ENCODE data around the gene PRAMEF26. TPM values are rescaled to one million over a fixed set of nuclear protein-coding genes. Genes with fewer than 3 reads are reported as not detected.
"Not testable (repeated sequence)": the region's sequence is repeated elsewhere in the genome, so short reads cannot be mapped to it uniquely, and the experiment has no call there.

PRAMEF26 gene
- not detected for total RNA-seq

DNA sequence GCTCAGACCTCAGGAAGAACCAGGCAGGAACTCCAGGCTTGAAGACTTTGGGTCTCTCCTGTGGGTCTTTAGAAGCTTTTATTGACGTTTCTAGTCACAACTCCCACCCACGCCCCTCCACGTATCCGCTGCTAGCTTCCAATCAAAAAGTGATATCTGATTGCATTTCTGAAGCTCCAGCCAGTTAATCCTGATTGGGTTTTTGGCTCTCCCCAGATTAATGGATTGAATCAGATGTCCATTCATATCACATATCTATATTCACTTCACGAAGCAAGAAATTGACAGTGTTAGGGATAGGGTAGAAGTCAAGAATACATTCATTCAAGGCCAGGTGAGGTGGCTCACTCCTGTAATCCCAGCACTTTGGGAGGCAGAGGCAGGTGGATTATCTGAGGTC is at the start of gene PRAMEF26:
PRAMEF26 (minus strand) TSS at position 101 of the 400 bp plus-strand sequence. CDS start 2,914 bp downstream, outside the sequence.
- no CpG with 5 or more reads among the region's 5 CpGs for WGBS
- H3K27ac ChIP-seq; H3K4me3 ChIP-seq; DNase-seq (ENCODE audit: low spot score); H3K4me1 ChIP-seq (replicated peaks); H3K9me3 ChIP-seq; H3K36me3 ChIP-seq; H3K27me3 ChIP-seq (replicated peaks; ENCODE audit: insufficient read depth); intact Hi-C loops (cut with DNase I): not testable (repeated sequence)

DNA sequence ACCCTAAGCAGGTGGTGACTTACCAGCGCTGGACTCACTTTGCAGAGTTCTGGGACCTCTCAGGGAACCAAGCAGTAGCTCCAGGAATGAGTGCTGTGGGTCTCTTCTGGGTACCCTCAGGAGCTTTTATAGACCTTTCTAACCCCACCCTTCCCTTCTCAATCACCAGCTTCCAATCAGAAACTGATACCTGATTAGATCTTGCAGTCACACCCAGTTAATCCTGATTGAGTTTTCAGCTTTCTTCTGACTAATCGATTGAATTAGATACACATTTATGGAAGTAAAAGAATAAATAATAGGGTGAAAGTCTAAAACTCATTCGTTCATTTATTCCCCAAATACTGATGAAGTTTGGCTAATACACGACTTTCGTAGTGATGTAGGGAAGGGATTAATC is 45.5 kb upstream of the PRAMEF26 start, which contains the start of gene PRAMEF13:
PRAMEF13 (minus strand) TSS at position 101 of the 400 bp plus-strand sequence. CDS start 1,820 bp downstream, outside the sequence.
- H3K36me3 ChIP-seq; H3K27ac ChIP-seq; DNase-seq (ENCODE audit: low spot score); intact Hi-C loops (cut with DNase I); H3K27me3 ChIP-seq (replicated peaks; ENCODE audit: insufficient read depth); H3K4me3 ChIP-seq; H3K4me1 ChIP-seq (replicated peaks); H3K9me3 ChIP-seq: not testable (repeated sequence)
- no CpG with 5 or more reads among the region's 5 CpGs for WGBS

DNA sequence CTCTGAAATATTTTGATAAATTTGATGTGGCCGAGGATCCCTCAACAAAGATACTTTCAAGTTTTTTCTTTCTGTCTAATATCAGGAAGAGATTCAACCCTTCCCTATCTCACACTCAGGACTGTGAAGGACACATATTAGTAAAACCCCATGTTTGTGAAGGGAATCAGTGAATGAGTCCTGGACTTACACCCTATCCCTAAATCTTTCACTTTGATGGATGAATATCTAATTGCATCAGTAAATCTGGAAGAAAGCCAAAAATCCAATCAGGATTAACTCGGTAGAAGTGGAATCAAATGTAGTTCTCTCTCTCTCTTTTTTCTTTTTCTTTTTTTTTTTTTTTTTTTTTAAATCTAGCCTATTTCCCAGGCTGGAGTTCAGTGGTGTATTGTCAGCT is 15.7 kb upstream of the PRAMEF26 start, which contains the start of gene PRAMEF9:
PRAMEF9 (plus strand) TSS at position 301 of the 400 bp plus-strand sequence. CDS start 3,433 bp downstream, outside the sequence.
- H3K4me1 ChIP-seq (replicated peaks); H3K4me3 ChIP-seq; intact Hi-C loops (cut with DNase I); H3K27ac ChIP-seq; H3K27me3 ChIP-seq (replicated peaks; ENCODE audit: insufficient read depth); H3K36me3 ChIP-seq; DNase-seq (ENCODE audit: low spot score); H3K9me3 ChIP-seq: not testable (repeated sequence)
- WGBS: no CpG with 5 or more reads among the region's 2 CpGs

GRCh38 chr1:13165531-13165930 is 9.7 kb upstream of the PRAMEF26 start, which contains the start of gene HNRNPCL4:
Gene HNRNPCL4 (minus strand): TSS chr1:13165631. CDS start chr1:13165467, 164 bp downstream.
- DNase-seq (ENCODE audit: low spot score); H3K36me3 ChIP-seq; H3K27ac ChIP-seq; H3K27me3 ChIP-seq (replicated peaks; ENCODE audit: insufficient read depth); intact Hi-C loops (cut with DNase I); H3K4me1 ChIP-seq (replicated peaks); H3K4me3 ChIP-seq; H3K9me3 ChIP-seq: not testable (repeated sequence)
- WGBS: no CpG with 5 or more reads among the region's 8 CpGs

DNA sequence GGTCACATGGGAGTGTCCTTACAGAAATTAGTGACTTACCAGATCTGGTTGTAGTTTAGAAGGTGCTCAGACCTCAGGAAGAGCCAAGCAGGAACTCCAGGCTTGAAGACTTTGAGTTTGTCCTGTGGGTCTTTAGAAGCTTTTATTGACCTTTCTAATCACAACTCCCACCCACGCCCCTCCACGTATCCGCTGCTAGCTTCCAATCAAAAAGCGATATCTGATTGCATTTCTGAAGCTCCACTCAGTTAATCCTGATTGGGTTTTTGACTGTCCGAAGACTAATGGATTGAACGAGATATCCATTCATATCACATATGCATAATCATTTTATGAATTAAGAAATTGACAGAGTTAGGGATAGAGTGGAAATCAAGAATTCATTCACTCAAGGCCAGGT is 39.1 kb downstream of the PRAMEF26 start, which contains the start of gene HNRNPCL2:
HNRNPCL2 (minus strand) TSS at position 101 of the 400 bp plus-strand sequence. CDS start 454 bp downstream, outside the sequence.
- WGBS: 93% methylated on average over 6 of the region's 6 CpGs
- H3K4me3 ChIP-seq; DNase-seq (ENCODE audit: low spot score); H3K36me3 ChIP-seq; H3K27ac ChIP-seq; H3K4me1 ChIP-seq (replicated peaks); intact Hi-C loops (cut with DNase I); H3K27me3 ChIP-seq (replicated peaks; ENCODE audit: insufficient read depth); H3K9me3 ChIP-seq: not testable (repeated sequence)

Other genes starting within 250 kb of the PRAMEF26 start
- not detected for gene PRAMEF7, start 239.4 kb downstream of the PRAMEF26 start, total RNA-seq
- gene PRAMEF6, start 208.4 kb downstream of the PRAMEF26 start, total RNA-seq: not detected
- not detected for gene PRAMEF27, start 99.4 kb downstream of the PRAMEF26 start, total RNA-seq
- gene HNRNPCL3, start 95.2 kb downstream of the PRAMEF26 start, total RNA-seq: not detected
- gene PRAMEF25, start 85.2 kb downstream of the PRAMEF26 start, total RNA-seq: not detected
- not detected for gene HNRNPCL2, start 39.2 kb downstream of the PRAMEF26 start, total RNA-seq
- not detected for gene HNRNPCL4, start 9.6 kb upstream of the PRAMEF26 start, total RNA-seq
- not detected for gene PRAMEF9, start 15.8 kb upstream of the PRAMEF26 start, total RNA-seq
- not detected for gene PRAMEF13, start 45.4 kb upstream of the PRAMEF26 start, total RNA-seq
- not detected for gene PRAMEF18, start 70.1 kb upstream of the PRAMEF26 start, total RNA-seq
- gene PRAMEF5, start 98.2 kb upstream of the PRAMEF26 start, total RNA-seq: not detected
- gene PRAMEF8, start 129.1 kb upstream of the PRAMEF26 start, total RNA-seq: not detected
- gene PRAMEF33, start 147.5 kb upstream of the PRAMEF26 start, total RNA-seq: not detected
- not detected for gene PRAMEF15, start 159.6 kb upstream of the PRAMEF26 start, total RNA-seq
- gene PRAMEF14, start 191.1 kb upstream of the PRAMEF26 start, total RNA-seq: not detected
- not detected for gene PRAMEF19, start 215.9 kb upstream of the PRAMEF26 start, total RNA-seq
- gene PRAMEF17, start 233.6 kb upstream of the PRAMEF26 start, total RNA-seq: not detected